GM12892 (cell line): ENCODE measurements around the gene KHDC4.

ENCODE experiments used
- POLR2A ChIP-seq: IDR thresholded peaks from 2 replicates; pipeline ENCODE4 v1.6.1; 2011; ENCODE audit warnings: low read depth, low read length, control low read depth
- POLR2AphosphoS5 ChIP-seq: IDR thresholded peaks from 2 replicates; pipeline ENCODE4 v1.6.1; 2011; ENCODE audit warnings: low read depth, low read length, control low read depth
- TAF1 ChIP-seq: IDR thresholded peaks from 2 replicates; pipeline ENCODE4 v1.6.1; 2011; ENCODE audit warnings: low read depth, mild to moderate bottlenecking, control low read depth, low read length, borderline replicate concordance

DNA sequence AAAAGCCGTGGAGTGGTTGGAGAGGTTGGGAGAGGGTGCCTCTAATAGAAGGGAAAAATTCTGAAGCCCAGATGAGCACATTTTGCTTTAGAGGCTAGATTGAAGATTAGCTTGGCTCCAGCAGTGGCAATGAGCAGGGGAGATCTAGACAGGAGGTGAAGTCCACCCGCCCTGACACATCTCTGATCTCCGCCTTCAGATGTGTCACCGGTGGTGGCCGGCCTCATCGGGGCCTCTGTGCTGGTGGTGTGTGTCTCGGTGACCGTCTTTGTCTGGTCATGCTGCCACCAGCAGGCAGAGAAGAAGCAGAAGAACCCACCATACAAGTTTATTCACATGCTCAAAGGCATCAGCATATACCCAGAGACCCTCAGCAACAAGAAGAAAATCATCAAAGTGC is 66.4 kb downstream of the KHDC4 start:
- no peak for TF ChIP-seq POLR2AphosphoS5
- no peak for TF ChIP-seq POLR2A
- no peak for TF ChIP-seq TAF1
